ENCODE data around the gene FRMD4A.

GRCh38 chr10:14200698-14201544, 129.8 kb downstream of the FRMD4A start:
- TF ChIP-seq EZH2 (IDR thresholded peaks at IDR 0.05; ENCODE audit: insufficient read depth, poor library complexity, severe bottlenecking) (no peak), EZH2phosphoT487 (IDR thresholded peaks at IDR 0.05; ENCODE audit: insufficient read depth, low read depth) (no peak)
